Measurements from ENCODE around the gene CADPS2. TPM values are rescaled to one million over a fixed set of nuclear protein-coding genes. Genes with fewer than 3 reads are reported as not detected.

Gene CADPS2
- total and polyA plus RNA-seq, 8 donors: 34.2 to 83.4 (median 64.6) TPM

- intact Hi-C loops (cut with DNase I): no loop called here
- no peak for TF ChIP-seq CTCF (IDR thresholded peaks at IDR 0.05)
- H3K4me3 ChIP-seq: no peak overlapping the region
- no peak overlapping the region for H3K27ac ChIP-seq
- no peaks in the 10 kb centered on the region for H3K36me3 ChIP-seq
- no peak for ATAC-seq
- H3K9me3 ChIP-seq: peaks cover 0 to 6% of the 10 kb centered on the region in 2 donors
- DNase-seq: no peak
- no peaks in the 10 kb centered on the region for H3K27me3 ChIP-seq
- H3K4me1 ChIP-seq: no peaks in the 10 kb centered on the region
These were observed 22.2 kb downstream of the CADPS2 start for GRCh38 chr7:122864016-122864415.

- Histone ChIP-seq H3K27ac (no peak overlapping the region), H3K27me3 (no peaks in the 10 kb centered on the region), H3K4me1 (no peaks in the 10 kb centered on the region), H3K4me3 (no peak overlapping the region), H3K9me3 (no peaks in the 10 kb centered on the region), H3K36me3 (peaks cover 0 to 7% of the 10 kb centered on the region in 2 donors)
- DNase-seq: no peak
- intact Hi-C loops (cut with DNase I): no loop called here
- TF ChIP-seq CTCF (IDR thresholded peaks at IDR 0.05): no peak
- peak; percentile 68 for ATAC-seq
These were observed 27.9 kb downstream of the CADPS2 start for GRCh38 chr7:122858320-122858719.

- DNase-seq (no peak), ATAC-seq (no peak)
- Histone ChIP-seq H3K36me3 (peaks cover 0 to 7% of the 10 kb centered on the region in 2 donors), H3K27me3 (no peaks in the 10 kb centered on the region), H3K27ac (no peak overlapping the region), H3K9me3 (no peaks in the 10 kb centered on the region), H3K4me3 (no peak overlapping the region), H3K4me1 (peaks cover 0 to 4% of the 10 kb centered on the region in 2 donors)
- TF ChIP-seq CTCF (IDR thresholded peaks at IDR 0.05): no peak
- intact Hi-C loops (cut with DNase I): no loop called here
These were observed 35.7 kb downstream of the CADPS2 start for GRCh38 chr7:122850528-122850927.

- TF ChIP-seq CTCF (IDR thresholded peaks at IDR 0.05): no peak
- H3K4me1 ChIP-seq: peaks cover 0 to 7% of the 10 kb centered on the region in 2 donors
- no peak overlapping the region for H3K4me3 ChIP-seq
- no peak for ATAC-seq
- H3K9me3 ChIP-seq: no peaks in the 10 kb centered on the region
- H3K27me3 ChIP-seq: no peaks in the 10 kb centered on the region
- H3K36me3 ChIP-seq: peaks cover 0 to 7% of the 10 kb centered on the region in 2 donors
- DNase-seq: no peak
- H3K27ac ChIP-seq: no peak overlapping the region
- intact Hi-C loops (cut with DNase I): no loop called here
These were observed 36.3 kb downstream of the CADPS2 start for GRCh38 chr7:122849957-122850328.

- H3K27ac ChIP-seq: peak overlapping the region in 1 of 2 donors; percentile 43
- TF ChIP-seq CTCF (IDR thresholded peaks at IDR 0.05): no peak
- H3K4me3 ChIP-seq: no peak overlapping the region
- H3K27me3 ChIP-seq: no peaks in the 10 kb centered on the region
- no peak for ATAC-seq
- H3K36me3 ChIP-seq: peaks cover 0 to 7% of the 10 kb centered on the region in 2 donors
- H3K9me3 ChIP-seq: no peaks in the 10 kb centered on the region
- H3K4me1 ChIP-seq: peaks cover 0 to 8% of the 10 kb centered on the region in 2 donors
- intact Hi-C loops (cut with DNase I): no loop called here
- peak in 1 of 4 donors; percentile 47 for DNase-seq
These were observed 36.8 kb downstream of the CADPS2 start for GRCh38 chr7:122849322-122849956.
